Measurements from ENCODE around the gene AFAP1L1. TPM values are rescaled to one million over a fixed set of nuclear protein-coding genes. Genes with fewer than 3 reads are reported as not detected.

The AFAP1L1 gene
- polyA plus RNA-seq, 1 experiment, result 1.8 TPM

DNA sequence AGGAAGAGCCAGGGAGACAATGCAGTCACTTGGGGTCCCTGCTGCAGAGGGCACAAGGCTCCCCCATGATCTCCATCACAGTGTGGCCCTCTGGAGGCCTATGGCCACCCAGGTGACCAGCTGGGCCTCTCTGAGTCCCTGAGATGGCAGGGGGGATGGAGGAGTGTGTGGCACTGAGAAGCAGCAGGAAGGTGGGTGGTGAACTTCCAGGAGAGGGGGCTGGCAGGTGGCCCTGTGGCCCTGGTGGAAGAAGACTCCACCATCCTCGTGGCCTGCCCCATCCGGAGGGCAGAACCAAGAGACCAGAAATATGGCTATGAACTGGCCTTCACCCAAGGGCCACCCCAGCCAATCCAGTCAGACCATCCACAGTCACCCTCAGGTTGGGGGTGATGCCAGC, 31.7 kb upstream of the AFAP1L1 start:
- no peak overlapping the region for H3K27ac ChIP-seq (ENCODE audit: low read depth, low read length)
- CTCF ChIA-PET, result interaction anchor here (1.7 to 2.0 kb wide), 2 partner anchors 98 to 205 kb away, joined by 5 to 7 read pairs; partner anchors contain the start of gene ABLIM3
- no peak for TF ChIP-seq CTCF (IDR thresholded peaks at IDR 0.05; ENCODE audit: low read depth, low read length)
- DNase-seq (ENCODE audit: low read depth, low spot score), result no peak
- POLR2A ChIA-PET, result no interaction called here
- H3K27me3 ChIP-seq (ENCODE audit: control insufficient read depth, insufficient read depth, low read length), result no peaks in the 10 kb centered on the region
- H3K4me3 ChIP-seq (ENCODE audit: low read depth, low read length), result no peak overlapping the region
- no peaks in the 10 kb centered on the region for H3K9me3 ChIP-seq (ENCODE audit: control insufficient read depth, insufficient read depth, low read length)

DNA sequence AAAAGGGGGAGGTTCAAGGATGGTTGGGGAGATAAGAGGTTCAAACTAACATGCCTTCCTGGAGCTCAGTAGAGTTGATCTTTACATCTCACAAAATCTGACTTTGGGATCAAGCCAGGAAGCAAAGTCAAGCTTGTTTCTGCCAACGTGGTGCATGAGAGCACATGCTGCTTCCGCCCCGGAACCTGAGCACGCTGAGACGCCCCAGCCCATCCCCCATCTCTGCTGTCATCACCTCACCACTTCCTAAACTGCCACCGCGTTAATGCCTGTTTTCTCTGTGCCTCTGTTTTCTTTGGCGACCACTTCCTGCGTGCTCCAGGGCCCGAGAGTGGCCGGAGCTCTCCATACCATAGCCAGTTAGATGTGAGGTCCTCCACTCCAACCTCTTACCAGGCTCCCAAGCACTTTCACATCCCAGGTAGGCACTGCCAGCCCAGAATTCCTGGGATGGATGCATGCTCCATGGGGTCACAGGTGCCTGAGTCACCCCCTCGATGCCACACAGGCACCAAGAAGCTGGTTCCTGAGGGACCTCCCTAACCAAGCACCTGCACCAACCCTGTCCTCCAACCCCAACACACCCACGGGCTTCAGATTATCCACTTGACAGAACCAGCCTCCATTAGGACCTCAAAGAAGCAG, 31.2 kb upstream of the AFAP1L1 start:
- ChIA-PET POLR2A (no interaction called here), CTCF (interaction anchor here (0.8 to 2.0 kb wide), 4 partner anchors 99 to 205 kb away, joined by 3 to 7 read pairs (median 4); partner anchors contain the start of gene ABLIM3)
- H3K4me3 ChIP-seq (ENCODE audit: low read depth, low read length), result no peak overlapping the region
- no peak for DNase-seq (ENCODE audit: low read depth, low spot score)
- no peak for TF ChIP-seq CTCF (IDR thresholded peaks at IDR 0.05; ENCODE audit: low read depth, low read length)
- H3K27ac ChIP-seq (ENCODE audit: low read depth, low read length), result no peak overlapping the region
- no peaks in the 10 kb centered on the region for H3K27me3 ChIP-seq (ENCODE audit: control insufficient read depth, insufficient read depth, low read length)
- H3K9me3 ChIP-seq (ENCODE audit: control insufficient read depth, insufficient read depth, low read length), result no peaks in the 10 kb centered on the region

GRCh38 chr5:149242339-149242738, 29.3 kb upstream of the AFAP1L1 start:
- ChIA-PET CTCF (no interaction called here), POLR2A (no interaction called here)
- Histone ChIP-seq H3K27me3 (ENCODE audit: control insufficient read depth, insufficient read depth, low read length) (no peaks in the 10 kb centered on the region), H3K4me3 (ENCODE audit: low read depth, low read length) (no peak overlapping the region), H3K9me3 (ENCODE audit: control insufficient read depth, insufficient read depth, low read length) (0 out of 2 replicates have a peak, but pooled peaks cover 5% of the 10 kb centered on the region), H3K27ac (ENCODE audit: low read depth, low read length) (no peak overlapping the region)
- no peak for TF ChIP-seq CTCF (IDR thresholded peaks at IDR 0.05; ENCODE audit: low read depth, low read length)
- DNase-seq (ENCODE audit: low read depth, low spot score), result no peak

DNA sequence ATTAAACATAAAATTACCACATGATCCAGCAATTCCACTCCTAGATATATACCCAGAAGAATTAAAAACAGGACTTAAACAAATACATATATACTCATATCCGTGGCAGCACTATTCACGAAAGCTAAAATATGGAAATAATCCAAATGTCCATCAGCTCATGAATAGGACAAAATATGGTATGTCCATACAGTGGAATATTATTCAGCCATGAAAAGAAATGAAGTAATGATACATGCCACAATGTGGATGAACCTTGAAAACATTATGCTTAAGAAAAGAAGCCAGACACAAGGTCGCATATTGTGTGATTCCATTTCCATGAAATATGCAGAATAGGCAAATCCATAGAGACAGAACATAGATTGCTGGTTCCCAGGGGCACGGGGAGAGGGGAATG, 24.8 kb upstream of the AFAP1L1 start:
- no peak for TF ChIP-seq CTCF (IDR thresholded peaks at IDR 0.05; ENCODE audit: low read depth, low read length)
- DNase-seq (ENCODE audit: low read depth, low spot score), result no peak
- no peak overlapping the region for H3K27ac ChIP-seq (ENCODE audit: low read depth, low read length)
- ChIA-PET CTCF (interaction anchor here (2.5 kb wide), 1 partner anchor 117 kb away, joined by 5 read pairs; no protein-coding TSS in a partner anchor), POLR2A (no interaction called here)
- no peak overlapping the region for H3K4me3 ChIP-seq (ENCODE audit: low read depth, low read length)
- no peaks in the 10 kb centered on the region for H3K27me3 ChIP-seq (ENCODE audit: control insufficient read depth, insufficient read depth, low read length)
- 0 out of 2 replicates have a peak, but pooled peaks cover 5% of the 10 kb centered on the region for H3K9me3 ChIP-seq (ENCODE audit: control insufficient read depth, insufficient read depth, low read length)

- no peak for TF ChIP-seq CTCF (IDR thresholded peaks at IDR 0.05; ENCODE audit: low read depth, low read length)
- ChIA-PET CTCF (interaction anchor here (2.5 kb wide), 1 partner anchor 118 kb away, joined by 5 read pairs; no protein-coding TSS in a partner anchor), POLR2A (no interaction called here)
- no peak overlapping the region for H3K4me3 ChIP-seq (ENCODE audit: low read depth, low read length)
- no peak overlapping the region for H3K27ac ChIP-seq (ENCODE audit: low read depth, low read length)
- no peak for DNase-seq (ENCODE audit: low read depth, low spot score)
- no peaks in the 10 kb centered on the region for H3K27me3 ChIP-seq (ENCODE audit: control insufficient read depth, insufficient read depth, low read length)
- H3K9me3 ChIP-seq (ENCODE audit: control insufficient read depth, insufficient read depth, low read length), result 0 out of 2 replicates have a peak, but pooled peaks cover 5% of the 10 kb centered on the region
These were observed 23.9 kb upstream of the AFAP1L1 start for GRCh38 chr5:149247726-149248125.
